Stimulated activated CD8-positive, alpha-beta memory T cell treated with anti-CD3 and anti-CD28 coated beads, Interleukin-15, amount 100 ng/mL, for 4 hours (primary cell): Measurements from ENCODE around the gene CEBPZOS.

Experiments used
- DNase-seq, 2 donors: peaks; one replicate each; pipeline ENCODE4 v3.0.0-alpha.2; 2020; ENCODE audit warnings: low read depth in 2 of 2

Gene CEBPZOS

DNA sequence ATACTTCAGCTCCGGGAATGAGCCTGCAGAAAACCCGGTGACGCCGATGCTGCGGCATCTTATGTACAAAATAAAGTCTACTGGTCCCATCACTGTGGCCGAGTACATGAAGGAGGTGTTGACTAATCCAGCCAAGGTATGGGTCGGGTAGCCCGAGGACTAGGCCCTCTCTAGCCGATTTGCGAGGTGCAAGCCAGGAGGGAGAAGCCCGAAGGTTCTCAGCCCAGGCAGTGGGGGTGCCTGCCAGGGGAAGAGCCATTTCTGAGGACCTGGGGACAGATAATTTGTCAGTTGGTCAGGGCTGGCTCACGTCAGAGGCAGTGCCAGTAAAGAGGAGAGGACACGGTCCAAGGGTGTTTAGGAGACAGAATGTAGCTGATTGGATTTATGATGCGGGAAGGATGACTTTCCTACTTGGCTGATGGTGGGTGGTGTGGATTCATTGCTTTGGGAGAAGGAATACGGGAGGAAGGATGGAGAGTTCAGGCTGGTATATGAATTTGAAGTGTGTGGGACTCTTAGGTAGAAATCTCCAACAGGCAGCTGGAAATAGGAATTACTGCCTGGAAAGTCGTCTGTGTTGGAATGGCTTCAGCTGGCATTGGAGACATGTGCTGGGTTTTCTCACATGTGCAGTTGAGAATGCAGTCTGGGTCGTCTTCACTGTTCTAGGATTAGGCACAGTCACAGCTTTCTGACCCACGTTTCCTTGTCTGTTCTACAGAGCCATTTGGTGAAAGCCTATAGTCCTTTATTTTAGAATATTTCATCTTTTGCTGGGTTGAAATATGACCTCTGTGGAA, 36.0 kb downstream of the CEBPZOS start:
- no peak for DNase-seq

DNA sequence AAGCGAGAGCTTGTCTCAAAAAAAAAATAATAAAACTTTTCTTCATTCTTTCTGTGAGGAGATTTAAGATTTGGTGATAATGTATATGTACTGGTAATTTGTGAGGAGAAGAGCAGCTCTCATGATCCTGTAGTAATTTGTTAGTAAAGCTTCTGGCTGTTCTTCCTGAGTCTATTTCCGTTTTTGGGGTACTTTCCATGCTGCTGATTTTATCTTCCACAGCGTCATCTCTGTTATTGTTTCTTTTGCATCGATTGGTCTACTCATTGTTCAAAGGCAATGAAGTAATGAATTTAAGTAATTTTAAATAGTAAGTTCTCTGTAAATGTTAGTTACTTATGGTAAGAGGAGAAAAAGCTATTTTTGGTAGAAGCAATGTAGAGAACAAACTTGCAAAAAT, 47.1 kb downstream of the CEBPZOS start:
- DNase-seq = no peak

DNA sequence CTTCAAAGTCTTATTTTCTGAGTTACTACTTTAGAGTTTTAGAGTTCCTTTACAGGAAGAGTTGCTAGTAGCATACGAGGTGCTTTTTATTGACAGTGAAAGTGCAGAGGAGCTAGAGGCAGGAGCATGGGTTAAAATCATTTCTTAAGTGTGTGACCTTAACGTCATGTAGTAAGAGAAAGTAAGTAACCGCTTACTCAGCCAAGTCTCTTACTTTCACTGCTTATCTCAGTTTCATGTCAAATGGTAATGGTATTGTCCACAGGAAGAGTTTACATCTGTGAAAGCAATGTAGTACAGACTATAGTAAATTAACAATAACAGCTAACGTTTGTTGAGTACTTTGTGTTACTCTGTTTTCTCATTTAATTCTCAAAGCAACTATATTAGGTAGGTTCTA, 47.7 kb downstream of the CEBPZOS start:
- no peak for DNase-seq

DNA sequence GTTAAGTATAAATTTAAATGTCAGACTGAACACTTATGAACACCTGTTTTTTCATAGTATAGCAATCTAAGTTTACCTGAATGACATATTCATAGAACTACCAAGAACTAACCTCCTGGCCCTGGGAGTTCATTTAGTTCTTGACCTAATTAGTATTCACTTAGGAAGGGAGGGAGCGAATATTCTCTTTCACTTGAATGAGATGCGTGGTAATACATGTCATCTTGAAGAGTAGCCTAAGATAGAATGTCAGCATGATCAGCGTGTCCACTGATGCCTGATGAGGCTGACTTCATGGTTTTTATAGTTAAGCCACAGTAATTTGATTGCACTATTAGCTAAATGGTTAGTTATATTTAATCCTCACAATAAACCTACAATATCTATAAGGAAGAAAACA, 48.5 kb downstream of the CEBPZOS start:
- DNase-seq = no peak

DNA sequence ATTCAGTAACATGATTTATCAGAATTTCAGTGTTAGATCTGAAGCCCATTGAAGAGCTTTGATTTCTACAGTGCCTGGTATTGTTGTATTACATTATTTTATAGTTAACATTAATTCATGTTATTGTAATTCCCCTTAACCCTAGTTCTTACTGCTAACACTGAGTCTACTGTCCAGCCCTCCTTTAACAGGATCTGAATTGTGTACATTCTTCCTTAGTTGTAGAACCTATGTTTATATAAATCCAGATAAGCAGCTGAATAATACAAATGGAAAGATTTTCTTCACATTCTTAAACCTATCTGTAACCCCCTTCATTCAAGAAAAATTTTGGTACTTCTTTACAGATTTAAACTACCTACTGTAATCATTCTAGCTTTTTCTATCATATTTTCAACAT, 49.9 kb downstream of the CEBPZOS start:
- DNase-seq = no peak

DNA sequence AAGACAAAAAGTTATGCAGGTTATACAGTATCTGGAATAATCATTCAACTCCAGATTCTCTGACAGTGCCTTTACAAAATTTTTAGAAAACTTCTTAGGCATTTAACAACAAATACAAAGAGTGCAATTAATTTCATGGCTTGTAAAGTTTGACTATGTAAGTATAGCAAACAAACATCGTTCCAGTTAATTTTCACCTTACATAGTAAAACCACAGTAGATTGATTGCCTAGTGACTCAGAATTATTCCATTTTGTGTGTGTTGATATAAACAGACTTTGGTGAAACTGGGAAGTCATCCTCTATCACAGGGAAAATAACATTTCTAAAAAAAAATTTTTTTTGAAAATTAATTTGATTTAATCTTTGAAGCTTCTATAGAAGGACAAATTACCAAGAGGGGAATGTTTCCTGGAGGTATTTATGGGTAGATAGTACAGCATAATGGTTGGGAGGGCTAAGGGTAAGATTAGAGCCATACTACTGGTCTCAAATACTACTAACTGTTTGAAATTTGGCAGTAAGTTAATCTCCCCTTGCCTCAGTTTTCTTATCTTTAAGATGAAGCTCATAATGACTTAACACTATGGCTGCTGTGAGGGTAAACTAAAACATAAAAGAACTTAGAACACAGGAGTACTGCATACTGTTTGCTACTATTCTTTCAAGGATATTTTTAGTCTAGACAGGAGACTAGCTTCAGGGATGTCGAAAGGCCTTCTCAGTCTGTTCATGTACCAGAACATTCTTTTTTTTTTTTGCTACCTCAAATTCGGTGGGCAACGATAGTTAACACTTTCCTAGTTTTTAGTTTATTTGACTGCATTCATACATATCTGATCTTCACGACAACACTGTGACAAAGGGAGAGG, 54.8 kb downstream of the CEBPZOS start:
- no peak for DNase-seq
